Astrocyte of the hippocampus (primary cell): ENCODE results near the gene STXBP3.

Experiments used
- DNase-seq: peaks from one replicate; pipeline ENCODE4 v3.0.0; 2011; ENCODE audit warnings: low read depth, low spot score

The STXBP3 gene

GRCh38 chr1:108842525-108843181, 96.2 kb downstream of the STXBP3 start:
- DNase-seq: no peak

- DNase-seq: no peak
Measured at GRCh38 chr1:108843390-108844137, 97.1 kb downstream of the STXBP3 start.

- no peak for DNase-seq
Measured at GRCh38 chr1:108845446-108845845, 99.0 kb downstream of the STXBP3 start.

- no peak for DNase-seq
Measured at GRCh38 chr1:108845991-108846390, 99.5 kb downstream of the STXBP3 start.

GRCh38 chr1:108847494-108847893, 101.0 kb downstream of the STXBP3 start:
- DNase-seq: no peak

- no peak for DNase-seq
Measured at GRCh38 chr1:108848806-108849205, 102.3 kb downstream of the STXBP3 start.

GRCh38 chr1:108850929-108851328, 104.5 kb downstream of the STXBP3 start:
- DNase-seq: no peak

- no peak for DNase-seq
Measured at GRCh38 chr1:108851567-108851966, 105.1 kb downstream of the STXBP3 start.

- no peak for DNase-seq
Measured at GRCh38 chr1:108852221-108852975, 105.9 kb downstream of the STXBP3 start.

- DNase-seq: no peak
Measured at GRCh38 chr1:108854221-108855019, 107.9 kb downstream of the STXBP3 start.

GRCh38 chr1:108856994-108857393, 110.5 kb downstream of the STXBP3 start, which contains the start of gene AKNAD1:
Gene AKNAD1, minus strand, starts transcription at chr1:108857094. Its CDS starts 4,430 bp downstream, at chr1:108852664.
- no peak for DNase-seq

- DNase-seq: no peak
Measured at GRCh38 chr1:108858230-108858950, 111.9 kb downstream of the STXBP3 start.
